HG03432 (cell line): ENCODE measurements around the gene NADK2.

Experiments
- ATAC-seq: cut with Tn5 transposase; IDR thresholded peaks from one replicate; pipeline ENCODE4 v1.9.1; 2021; ENCODE audit warnings: mild to moderate bottlenecking, moderate library complexity; ENCODE audit not compliant: unreplicated experiment

The NADK2 gene

DNA sequence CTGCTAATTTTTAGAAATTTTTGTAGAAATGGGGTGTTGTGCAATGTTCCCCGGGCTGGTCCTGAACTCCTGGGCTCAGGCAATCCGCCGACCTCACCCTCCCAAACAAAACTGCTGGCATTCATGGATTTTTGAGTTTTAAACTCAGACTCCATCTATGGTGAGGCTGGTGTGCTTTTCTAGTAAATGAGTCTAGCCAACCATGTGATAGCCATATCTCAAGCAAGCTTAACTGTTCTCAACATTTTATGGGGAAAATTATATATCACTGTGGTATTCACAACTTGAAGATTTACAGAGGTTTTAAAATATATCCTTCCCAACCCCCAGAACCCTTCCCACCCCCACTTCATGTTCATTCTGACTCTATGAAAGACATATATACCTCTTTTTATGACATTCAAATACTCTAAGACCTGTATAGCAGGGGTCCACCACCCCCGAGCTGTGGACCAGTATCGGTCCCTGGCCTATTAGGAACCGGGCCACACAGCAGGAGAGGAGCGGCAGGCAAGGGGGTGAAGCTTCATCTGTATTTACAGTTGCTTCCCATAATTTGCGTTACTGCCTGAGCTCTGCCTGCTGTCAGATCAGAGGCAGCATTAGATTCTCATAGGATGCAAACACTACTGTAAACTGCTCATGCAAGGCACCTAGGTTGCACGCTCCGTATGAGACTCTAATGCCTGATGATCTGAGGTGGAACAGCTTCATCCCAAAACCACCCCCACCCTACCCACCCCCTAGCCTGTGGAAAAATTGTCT lies 4.5 kb upstream of the NADK2 start:
- ATAC-seq, result no peak

DNA sequence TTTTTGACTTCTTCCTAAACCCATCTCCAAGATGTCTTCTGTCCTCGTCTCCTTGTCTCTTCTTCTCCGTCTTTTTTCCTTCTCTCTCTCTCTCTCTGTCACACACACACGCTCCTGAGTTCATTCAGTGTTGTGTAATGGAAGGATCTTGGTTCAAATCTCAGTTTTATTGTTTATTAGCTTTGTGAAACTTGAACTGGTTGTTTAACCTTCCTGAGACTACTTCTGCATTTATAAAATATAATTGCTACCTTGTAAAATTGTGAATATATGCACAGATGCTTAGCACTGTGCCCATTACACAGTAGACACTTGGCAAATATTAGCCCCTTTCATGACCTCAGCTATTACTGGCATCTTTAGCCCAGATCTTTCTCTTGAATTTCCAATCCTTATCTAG lies 2.4 kb upstream of the NADK2 start:
- no peak for ATAC-seq

DNA sequence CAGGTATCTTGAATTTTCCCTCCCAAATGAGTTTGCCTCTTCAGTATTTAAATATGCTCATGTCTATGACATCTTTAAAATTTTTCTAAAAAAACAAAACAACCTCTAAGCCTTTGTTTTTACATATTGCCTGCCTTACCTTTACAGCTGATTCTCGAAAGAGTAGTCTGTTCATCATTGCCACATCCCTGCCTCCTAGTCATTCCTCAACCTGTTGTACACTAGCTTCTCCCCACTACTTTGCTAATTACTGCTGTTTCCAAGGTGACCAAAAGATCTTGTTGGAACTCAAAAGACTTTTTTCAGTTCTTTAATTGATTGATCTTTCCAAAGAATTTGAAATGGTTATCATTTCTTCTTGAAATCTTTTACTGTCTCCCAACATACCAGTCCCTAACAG lies 1.9 kb upstream of the NADK2 start:
- ATAC-seq, result no peak

DNA sequence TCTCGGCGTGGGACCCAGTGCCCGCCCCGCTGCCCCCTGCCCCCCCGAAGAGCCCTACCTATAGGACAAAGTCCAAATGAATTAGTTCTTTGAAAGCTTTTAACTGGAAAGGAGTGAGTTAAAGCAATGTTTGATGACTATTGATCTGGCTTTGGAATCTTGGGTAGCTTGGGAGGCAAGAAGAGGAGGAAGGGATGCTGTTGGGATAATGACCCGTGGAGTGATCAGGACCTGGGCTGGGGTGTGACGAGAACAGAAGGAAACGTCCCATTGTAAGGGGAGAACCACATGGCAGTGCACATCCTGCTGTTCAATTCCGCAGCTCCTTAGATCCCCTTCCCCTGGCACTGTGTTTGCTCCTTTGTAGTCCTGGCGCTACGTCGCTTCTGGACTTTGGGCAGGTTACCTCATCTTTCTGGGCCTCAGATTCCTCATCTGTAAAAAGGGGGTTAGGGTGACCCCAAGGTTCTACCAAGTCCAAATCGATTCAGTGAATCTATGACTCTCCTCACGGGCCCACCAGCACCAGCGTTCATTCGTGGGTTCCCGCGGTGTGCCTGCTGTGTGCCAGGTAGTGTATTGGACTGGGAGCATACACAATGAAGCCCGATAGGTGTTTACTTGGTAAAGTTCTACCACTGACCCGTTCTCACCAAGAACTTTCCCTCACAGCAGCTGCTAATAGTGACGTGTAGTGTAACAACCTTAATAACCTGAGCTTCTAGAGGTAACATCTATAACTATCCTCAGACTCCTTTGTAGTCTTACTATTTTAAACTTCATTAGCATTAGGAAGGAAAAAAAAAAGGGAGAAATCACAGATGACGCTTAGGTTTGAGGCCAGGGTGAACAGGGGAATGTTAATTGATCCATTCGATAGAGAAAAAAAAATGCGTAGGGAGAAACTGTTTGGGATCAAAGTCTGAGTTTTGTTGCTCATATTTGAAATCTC lies 1.1 kb upstream of the NADK2 start:
- ATAC-seq, result no peak

DNA sequence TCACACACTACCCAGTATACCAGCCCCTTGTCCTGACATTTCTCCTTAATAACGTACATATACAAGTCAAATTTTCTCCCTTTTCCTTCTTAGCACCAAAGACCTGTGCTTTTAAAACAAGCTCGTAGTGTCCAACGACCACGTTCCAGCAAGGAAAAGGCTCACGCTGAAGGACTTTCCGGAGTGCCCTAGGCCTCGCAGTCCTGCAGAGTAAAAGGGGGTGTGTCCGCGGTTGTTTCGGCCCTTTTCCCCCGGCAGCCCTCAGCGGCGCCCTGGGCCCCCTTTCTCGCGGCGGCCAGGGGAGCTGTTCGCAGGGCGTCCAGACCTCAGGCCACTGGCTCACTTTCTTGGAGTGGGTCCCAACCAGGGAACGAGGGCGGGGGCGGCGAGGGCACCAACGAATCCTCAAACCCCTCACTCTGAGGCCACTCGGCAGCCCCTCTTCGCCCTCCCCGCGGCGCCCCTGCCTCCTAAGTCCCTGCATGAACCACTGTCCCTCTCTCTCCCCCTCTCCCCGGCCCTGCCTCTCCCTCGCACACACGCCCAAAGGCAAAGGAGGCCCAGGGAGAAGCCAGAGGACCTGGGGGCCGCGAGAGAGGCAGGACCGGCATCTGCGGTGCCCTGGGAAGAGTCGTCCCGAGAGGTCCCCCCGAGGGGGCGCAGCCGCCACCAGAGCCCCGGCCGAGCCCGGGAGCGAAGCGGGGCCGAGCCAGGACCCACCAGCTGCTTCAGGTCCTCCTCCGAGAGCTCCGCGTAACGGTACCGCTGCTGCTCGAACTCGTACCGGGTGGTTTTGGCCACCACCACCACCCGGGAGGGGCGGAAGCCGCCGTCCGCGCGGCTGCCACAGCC lies 720 bp downstream of the NADK2 start:
- ATAC-seq, result peak; percentile 30

GRCh38 chr5:36239370-36240293 lies 2.1 kb downstream of the NADK2 start:
- no peak for ATAC-seq

GRCh38 chr5:36238502-36239295 lies 3.0 kb downstream of the NADK2 start:
- ATAC-seq, result no peak

- ATAC-seq, result no peak
Observed at GRCh38 chr5:36237751-36238150, 4.0 kb downstream of the NADK2 start.

DNA sequence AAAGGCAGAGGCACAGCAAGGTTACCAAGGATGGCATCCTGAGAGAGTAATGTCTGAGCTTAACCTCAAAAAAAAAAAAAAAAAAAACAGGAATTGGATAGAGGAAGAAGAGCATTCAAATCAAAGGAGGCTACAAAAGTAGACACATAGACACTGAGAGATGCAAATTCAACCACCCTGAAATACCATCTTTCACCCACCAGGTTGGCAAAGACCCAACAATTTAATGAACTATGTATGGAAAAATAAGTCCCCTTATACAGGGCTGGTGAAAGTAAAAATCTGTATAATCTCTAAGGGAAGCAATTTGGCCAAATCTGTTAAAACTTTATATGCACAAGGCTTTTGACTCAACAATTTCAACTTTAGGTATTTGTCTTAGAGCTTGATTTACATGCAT lies 4.9 kb downstream of the NADK2 start:
- no peak for ATAC-seq

- ATAC-seq, result no peak
Observed at GRCh38 chr5:36232533-36232932, 9.2 kb downstream of the NADK2 start.

- no peak for ATAC-seq
Observed at GRCh38 chr5:36230151-36230790, 11.5 kb downstream of the NADK2 start.

DNA sequence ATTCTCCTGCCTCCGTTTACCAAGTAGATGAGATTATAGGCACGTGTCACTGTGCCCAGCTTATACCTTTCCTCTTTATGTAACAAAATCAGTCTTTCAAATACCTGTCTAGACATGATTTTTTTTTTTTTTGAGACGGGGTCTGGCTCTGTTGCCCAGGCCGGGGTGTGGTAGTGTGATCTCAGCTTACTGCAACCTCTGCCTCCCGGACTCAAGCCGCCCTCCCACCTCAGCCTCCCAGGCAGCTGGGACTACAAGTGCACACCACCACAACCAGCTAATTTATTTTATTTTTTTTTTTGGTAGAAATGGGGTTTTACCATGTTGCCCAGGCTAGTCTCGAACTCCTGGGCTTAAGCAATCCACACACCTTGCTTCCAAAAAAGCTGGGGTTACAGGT lies 13.2 kb downstream of the NADK2 start:
- no peak for ATAC-seq

DNA sequence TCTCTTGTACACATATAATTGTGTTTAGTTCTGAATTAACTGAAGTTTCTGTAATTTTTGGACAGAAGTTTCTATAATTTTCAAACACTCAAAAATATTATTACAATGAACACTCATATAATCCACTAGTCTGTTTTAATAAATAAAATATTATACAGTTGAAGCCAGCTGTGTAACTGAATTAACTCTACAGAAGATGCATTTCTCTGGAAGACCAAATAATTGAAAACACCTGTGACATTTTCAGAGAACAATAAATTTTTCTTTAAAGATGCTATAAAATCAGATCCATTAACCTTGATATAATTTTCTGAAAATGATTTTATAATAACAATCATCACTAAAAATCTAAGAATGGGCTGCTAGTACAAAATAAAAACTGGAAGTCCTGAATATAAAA lies 14.7 kb downstream of the NADK2 start:
- no peak for ATAC-seq

DNA sequence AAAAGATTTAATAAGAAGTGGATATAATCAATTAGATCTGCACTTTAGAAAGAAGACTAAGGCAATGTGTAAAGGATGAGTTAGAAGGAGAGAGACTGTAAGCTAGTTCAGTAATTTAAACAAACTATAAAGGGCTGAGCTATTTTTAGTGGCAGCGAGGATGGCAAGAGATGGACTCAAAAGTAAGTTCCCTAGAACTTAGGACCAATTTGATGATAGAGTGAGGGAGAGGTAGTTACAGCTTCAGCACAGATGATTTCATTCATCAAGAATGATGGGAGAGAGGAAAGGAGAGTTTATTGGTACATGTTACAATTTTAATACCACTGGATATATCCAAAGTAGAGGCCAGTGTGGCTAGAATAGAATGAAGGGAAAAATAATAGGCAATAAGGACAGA lies 19.1 kb downstream of the NADK2 start:
- no peak for ATAC-seq

DNA sequence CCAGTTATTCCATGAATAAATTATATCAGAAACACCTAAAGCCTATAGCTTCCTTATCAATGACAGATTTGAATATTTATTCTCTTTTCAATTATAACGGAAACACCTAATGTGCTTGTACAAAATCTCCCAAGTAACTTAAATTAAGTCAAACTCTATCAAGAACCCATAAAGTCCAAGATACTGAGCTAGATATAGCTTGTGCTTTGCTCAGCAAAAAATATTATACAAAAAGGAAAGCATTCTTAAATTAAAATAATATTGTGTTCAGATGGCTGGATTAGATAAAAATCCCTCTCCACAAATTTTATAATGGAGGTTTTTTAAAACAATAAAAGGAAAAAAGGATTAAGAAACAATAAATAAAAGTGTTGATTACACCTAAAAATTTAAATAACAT lies 23.7 kb downstream of the NADK2 start:
- ATAC-seq, result no peak

GRCh38 chr5:36217567-36217966 lies 24.2 kb downstream of the NADK2 start:
- no peak for ATAC-seq

GRCh38 chr5:36215910-36216309 lies 25.8 kb downstream of the NADK2 start:
- no peak for ATAC-seq

DNA sequence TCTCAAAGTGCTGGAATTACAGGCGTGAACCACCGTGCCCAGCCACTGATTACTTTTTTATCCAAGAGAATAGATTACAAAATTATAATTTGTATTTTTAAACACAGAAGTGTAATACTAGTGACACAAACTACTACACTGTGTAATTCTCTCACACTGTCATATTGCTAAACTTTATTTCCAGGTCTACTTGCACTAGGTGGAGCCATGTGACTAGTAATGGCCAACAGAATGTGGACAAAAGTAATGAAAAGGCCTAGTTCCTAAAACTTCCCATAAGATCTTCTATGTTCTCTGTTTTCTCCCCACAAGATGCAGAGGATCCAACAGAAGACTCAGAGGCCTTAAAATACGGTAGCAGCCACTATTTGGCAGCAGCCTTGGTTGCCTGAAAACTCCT lies 27.3 kb downstream of the NADK2 start:
- no peak for ATAC-seq

GRCh38 chr5:36209664-36210063 lies 32.1 kb downstream of the NADK2 start:
- no peak for ATAC-seq
